HG02798 (cell line): Measurements from ENCODE around the gene ATG12.
"Not testable (repeated sequence)": the region's sequence is repeated elsewhere in the genome, so short reads cannot be mapped to it uniquely, and the experiment has no call there.

Experiments used
- ATAC-seq: cut with Tn5 transposase; IDR thresholded peaks from one replicate; pipeline ENCODE4 v1.9.1; 2021; ENCODE audit warnings: mild to moderate bottlenecking; ENCODE audit not compliant: unreplicated experiment, poor library complexity

Gene ATG12

GRCh38 chr5:115841382-115842088, at the start of gene ATG12, which contains the start of gene AP3S1:
TSS of gene ATG12 (minus strand) at chr5:115841565. CDS start at chr5:115841552, 13 bp downstream.
TSS of gene AP3S1 (plus strand) at chr5:115841935. CDS start at chr5:115842038, 103 bp downstream.
- peak; percentile 86 for ATAC-seq

GRCh38 chr5:115888027-115888426, 46.7 kb upstream of the ATG12 start:
- no peak for ATAC-seq

- not testable (repeated sequence) for ATAC-seq
Observed at GRCh38 chr5:115885208-115885607, 43.8 kb upstream of the ATG12 start.

GRCh38 chr5:115884704-115885103, 43.3 kb upstream of the ATG12 start:
- no peak for ATAC-seq

GRCh38 chr5:115882434-115882833, 41.1 kb upstream of the ATG12 start:
- not testable (repeated sequence) for ATAC-seq

- not testable (repeated sequence) for ATAC-seq
Observed at GRCh38 chr5:115877342-115877741, 36.0 kb upstream of the ATG12 start.

GRCh38 chr5:115875447-115875846, 34.1 kb upstream of the ATG12 start:
- ATAC-seq: no peak

GRCh38 chr5:115873392-115873791, 32.0 kb upstream of the ATG12 start:
- no peak for ATAC-seq

- ATAC-seq: no peak
Observed at GRCh38 chr5:115872447-115872846, 31.1 kb upstream of the ATG12 start.

- ATAC-seq: no peak
Observed at GRCh38 chr5:115869256-115869795, 28.0 kb upstream of the ATG12 start.

GRCh38 chr5:115859378-115859777, 18.0 kb upstream of the ATG12 start:
- no peak for ATAC-seq

GRCh38 chr5:115858396-115858795, 17.0 kb upstream of the ATG12 start:
- ATAC-seq: no peak

GRCh38 chr5:115857626-115858349, 16.4 kb upstream of the ATG12 start:
- ATAC-seq: no peak

- no peak for ATAC-seq
Observed at GRCh38 chr5:115857057-115857479, 15.7 kb upstream of the ATG12 start.

- ATAC-seq: no peak
Observed at GRCh38 chr5:115855959-115856358, 14.6 kb upstream of the ATG12 start.

- ATAC-seq: no peak
Observed at GRCh38 chr5:115854139-115854538, 12.8 kb upstream of the ATG12 start.

- ATAC-seq: no peak
Observed at GRCh38 chr5:115850744-115851416, 9.5 kb upstream of the ATG12 start.

- ATAC-seq: no peak
Observed at GRCh38 chr5:115849258-115849798, 8.0 kb upstream of the ATG12 start.

GRCh38 chr5:115847290-115847689, 5.9 kb upstream of the ATG12 start:
- ATAC-seq: no peak

GRCh38 chr5:115844321-115844817, 3.0 kb upstream of the ATG12 start:
- ATAC-seq: no peak
